ENCODE measurements around the gene ABCB9.

The ABCB9 gene

GRCh38 chr12:122985338-122986257 is 19.3 kb upstream of the ABCB9 start:
- Histone ChIP-seq H3K36me3 (ENCODE audit: control insufficient read depth in 4 of 4, insufficient read depth in 4 of 4, low read length in 3 of 4) (peaks cover 0 to 56% (median 37%) of the 10 kb centered on the region in 4 experiments), H3K4me3 (ENCODE audit: control insufficient read depth in 1 of 7, extremely low read depth in 1 of 7, insufficient read depth in 4 of 7, low read depth in 2 of 7, low read length in 6 of 7) (peak overlapping the region in 2 of 7 experiments; percentile 47 to 58), H3K27ac (ENCODE audit: insufficient read depth in 1 of 2, low read depth in 1 of 2, low read length in 2 of 2, poor library complexity in 1 of 2, severe bottlenecking in 2 of 2) (peak overlapping the region in 1 of 2 experiments; percentile 59), H3K4me1 (ENCODE audit: control extremely low read depth in 1 of 4, control insufficient read depth in 4 of 4, insufficient read depth in 4 of 4, low read length in 3 of 4) (peaks cover 3 to 52% (median 45%) of the 10 kb centered on the region in 4 experiments), H3K27me3 (replicated peaks in 2 of 5; ENCODE audit: control insufficient read depth in 4 of 5, insufficient read depth in 5 of 5, low read length in 4 of 5) (no peaks in the 10 kb centered on the region), H3K9me3 (ENCODE audit: control extremely low read depth in 1 of 5, control insufficient read depth in 4 of 5, insufficient read depth in 2 of 5, low read depth in 1 of 5, low read length in 4 of 5) (no peaks in the 10 kb centered on the region)
- DNase-seq: no peak
- ChIA-PET CTCF (no interaction called here), POLR2A (interaction anchor here (0.5 to 0.6 kb wide), 2 partner anchors 58 to 95 kb away, joined by 3 read pairs; no protein-coding TSS in a partner anchor)
- WGBS (ENCODE audit: insufficient coverage): 93% methylated on average over 44 of the region's 45 CpGs

- ChIA-PET CTCF (no interaction called here), POLR2A (interaction anchor here (2.8 kb wide), 1 partner anchor 10 kb away, joined by 12 read pairs; the partner anchor contains the start of gene OGFOD2)
- no peaks in the 10 kb centered on the region for H3K9me3 ChIP-seq (ENCODE audit: control extremely low read depth in 1 of 5, control insufficient read depth in 4 of 5, insufficient read depth in 2 of 5, low read depth in 1 of 5, low read length in 4 of 5)
- peak overlapping the region in 1 of 2 experiments; percentile 59 for H3K27ac ChIP-seq (ENCODE audit: insufficient read depth in 1 of 2, low read depth in 1 of 2, low read length in 2 of 2, poor library complexity in 1 of 2, severe bottlenecking in 2 of 2)
- peak in 1 of 3 donors; percentile 46 for DNase-seq
- H3K4me1 ChIP-seq (ENCODE audit: control extremely low read depth in 1 of 4, control insufficient read depth in 4 of 4, insufficient read depth in 4 of 4, low read length in 3 of 4): peaks cover 3 to 56% (median 50%) of the 10 kb centered on the region in 4 experiments
- H3K36me3 ChIP-seq (ENCODE audit: control insufficient read depth in 4 of 4, insufficient read depth in 4 of 4, low read length in 3 of 4): peaks cover 0 to 51% (median 37%) of the 10 kb centered on the region in 4 experiments
- H3K4me3 ChIP-seq (ENCODE audit: control insufficient read depth in 1 of 7, extremely low read depth in 1 of 7, insufficient read depth in 4 of 7, low read depth in 2 of 7, low read length in 6 of 7): peak overlapping the region in 5 of 7 experiments; percentile 5 to 58 (median 47)
- WGBS (ENCODE audit: insufficient coverage): 29% methylated on average over 34 of the region's 34 CpGs
- no peaks in the 10 kb centered on the region for H3K27me3 ChIP-seq (replicated peaks in 2 of 5; ENCODE audit: control insufficient read depth in 4 of 5, insufficient read depth in 5 of 5, low read length in 4 of 5)
These were observed 18.5 kb upstream of the ABCB9 start for GRCh38 chr12:122984612-122985337.

- 26% methylated on average over 8 of the region's 9 CpGs for WGBS (ENCODE audit: insufficient coverage)
These were observed 17.7 kb upstream of the ABCB9 start for GRCh38 chr12:122983789-122984515.

DNA sequence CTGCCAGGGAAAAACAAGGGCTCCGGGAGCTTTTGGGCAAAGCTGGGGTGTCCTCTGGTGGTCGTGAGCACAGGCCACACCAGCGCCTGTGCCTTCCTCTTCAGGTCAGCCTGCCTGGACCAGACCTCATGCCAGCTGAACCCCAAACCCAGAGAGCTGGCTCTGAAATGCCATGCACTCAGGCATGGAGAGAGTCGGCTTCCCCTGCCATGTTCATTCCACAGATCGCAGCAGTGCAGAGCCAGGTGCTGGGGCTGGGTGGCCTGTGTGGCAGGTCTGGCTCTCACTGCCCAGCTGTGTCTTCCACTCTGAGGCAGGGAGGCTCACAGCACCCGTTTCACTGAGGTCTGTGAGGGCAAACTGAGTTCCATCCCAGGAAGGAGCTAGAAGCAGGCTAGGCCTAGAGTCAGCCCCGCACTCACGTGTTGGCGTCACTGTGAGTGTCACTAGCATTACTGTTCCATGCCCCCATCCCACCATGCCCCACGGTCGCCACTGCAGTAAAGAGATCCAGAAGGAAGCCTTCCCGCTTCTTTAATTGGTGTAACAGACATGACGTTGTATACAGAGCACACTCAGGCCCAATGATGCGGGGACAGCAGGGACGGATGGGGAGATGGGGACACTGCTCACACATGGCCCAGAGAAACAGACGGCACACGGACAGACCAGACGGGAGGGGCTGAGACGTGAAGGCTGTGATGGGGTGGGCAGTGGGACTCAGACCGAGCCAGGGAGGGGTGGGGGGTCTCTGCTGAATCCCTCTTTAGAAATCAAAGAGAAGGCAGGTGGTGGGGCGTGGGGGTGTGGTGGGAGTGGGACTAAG is 16.9 kb upstream of the ABCB9 start:
- CTCF ChIA-PET: interaction anchor here (1.0 to 1.4 kb wide), 4 partner anchors 14 to 250 kb away, joined by 3 read pairs; partner anchors contain the start of genes ABCB9, MPHOSPH9 and MTRFR
- H3K27me3 ChIP-seq (replicated peaks in 2 of 5; ENCODE audit: control insufficient read depth in 4 of 5, insufficient read depth in 5 of 5, low read length in 4 of 5): no peaks in the 10 kb centered on the region
- H3K27ac ChIP-seq (ENCODE audit: insufficient read depth in 1 of 2, low read depth in 1 of 2, low read length in 2 of 2, poor library complexity in 1 of 2, severe bottlenecking in 2 of 2): peak overlapping the region in 1 of 2 experiments; percentile 64
- POLR2A ChIA-PET: interaction anchor here (2.8 kb wide), 1 partner anchor 8 kb away, joined by 12 read pairs; the partner anchor contains the start of gene OGFOD2
- peak overlapping the region in 3 of 7 experiments; percentile 4 to 29 (median 8) for H3K4me3 ChIP-seq (ENCODE audit: control insufficient read depth in 1 of 7, extremely low read depth in 1 of 7, insufficient read depth in 4 of 7, low read depth in 2 of 7, low read length in 6 of 7)
- H3K4me1 ChIP-seq (ENCODE audit: control extremely low read depth in 1 of 4, control insufficient read depth in 4 of 4, insufficient read depth in 4 of 4, low read length in 3 of 4): peaks cover 3 to 68% (median 66%) of the 10 kb centered on the region in 4 experiments
- no peak for DNase-seq
- no peaks in the 10 kb centered on the region for H3K9me3 ChIP-seq (ENCODE audit: control extremely low read depth in 1 of 5, control insufficient read depth in 4 of 5, insufficient read depth in 2 of 5, low read depth in 1 of 5, low read length in 4 of 5)
- 89% methylated on average over 17 of the region's 21 CpGs for WGBS (ENCODE audit: insufficient coverage)
- peaks cover 0 to 55% (median 36%) of the 10 kb centered on the region in 4 experiments for H3K36me3 ChIP-seq (ENCODE audit: control insufficient read depth in 4 of 4, insufficient read depth in 4 of 4, low read length in 3 of 4)

More at GRCh38 chr12:122983789-122984515, 17.7 kb upstream of the ABCB9 start:
- peak overlapping the region in 1 of 2 experiments; percentile 64 for H3K27ac ChIP-seq (ENCODE audit: insufficient read depth in 1 of 2, low read depth in 1 of 2, low read length in 2 of 2, poor library complexity in 1 of 2, severe bottlenecking in 2 of 2)
- no peak for DNase-seq
- H3K36me3 ChIP-seq (ENCODE audit: control insufficient read depth in 4 of 4, insufficient read depth in 4 of 4, low read length in 3 of 4): peaks cover 0 to 50% (median 36%) of the 10 kb centered on the region in 4 experiments
- ChIA-PET POLR2A (interaction anchor here (2.8 kb wide), 1 partner anchor 9 kb away, joined by 12 read pairs; the partner anchor contains the start of gene OGFOD2), CTCF (interaction anchor here (1.4 kb wide), 1 partner anchor 18 kb away, joined by 3 read pairs; the partner anchor contains the start of gene ABCB9)
- no peaks in the 10 kb centered on the region for H3K9me3 ChIP-seq (ENCODE audit: control extremely low read depth in 1 of 5, control insufficient read depth in 4 of 5, insufficient read depth in 2 of 5, low read depth in 1 of 5, low read length in 4 of 5)
- no peaks in the 10 kb centered on the region for H3K27me3 ChIP-seq (replicated peaks in 2 of 5; ENCODE audit: control insufficient read depth in 4 of 5, insufficient read depth in 5 of 5, low read length in 4 of 5)
- H3K4me1 ChIP-seq (ENCODE audit: control extremely low read depth in 1 of 4, control insufficient read depth in 4 of 4, insufficient read depth in 4 of 4, low read length in 3 of 4): peaks cover 3 to 64% (median 58%) of the 10 kb centered on the region in 4 experiments
- peak overlapping the region in 5 of 7 experiments; percentile 5 to 58 (median 47) for H3K4me3 ChIP-seq (ENCODE audit: control insufficient read depth in 1 of 7, extremely low read depth in 1 of 7, insufficient read depth in 4 of 7, low read depth in 2 of 7, low read length in 6 of 7)

- Histone ChIP-seq H3K9me3 (ENCODE audit: control extremely low read depth in 1 of 5, control insufficient read depth in 4 of 5, insufficient read depth in 2 of 5, low read depth in 1 of 5, low read length in 4 of 5) (no peaks in the 10 kb centered on the region), H3K27me3 (replicated peaks in 2 of 5; ENCODE audit: control insufficient read depth in 4 of 5, insufficient read depth in 5 of 5, low read length in 4 of 5) (no peaks in the 10 kb centered on the region), H3K4me1 (ENCODE audit: control extremely low read depth in 1 of 4, control insufficient read depth in 4 of 4, insufficient read depth in 4 of 4, low read length in 3 of 4) (peaks cover 3 to 72% (median 67%) of the 10 kb centered on the region in 4 experiments), H3K36me3 (ENCODE audit: control insufficient read depth in 4 of 4, insufficient read depth in 4 of 4, low read length in 3 of 4) (peaks cover 0 to 61% (median 33%) of the 10 kb centered on the region in 4 experiments), H3K27ac (ENCODE audit: insufficient read depth in 1 of 2, low read depth in 1 of 2, low read length in 2 of 2, poor library complexity in 1 of 2, severe bottlenecking in 2 of 2) (peak overlapping the region in 1 of 2 experiments; percentile 19), H3K4me3 (ENCODE audit: control insufficient read depth in 1 of 7, extremely low read depth in 1 of 7, insufficient read depth in 4 of 7, low read depth in 2 of 7, low read length in 6 of 7) (peak overlapping the region in 3 of 7 experiments; percentile 84 to 94 (median 90))
- WGBS (ENCODE audit: insufficient coverage): 81% methylated on average over 9 of the region's 11 CpGs
- ChIA-PET POLR2A (interaction anchor here (2.8 kb wide), 1 partner anchor 7 kb away, joined by 12 read pairs; the partner anchor contains the start of gene OGFOD2), CTCF (interaction anchor here (1.0 to 1.4 kb wide), 4 partner anchors 13 to 250 kb away, joined by 3 read pairs; partner anchors contain the start of genes ABCB9, MPHOSPH9 and MTRFR)
- DNase-seq: no peak
These were observed 16.2 kb upstream of the ABCB9 start for GRCh38 chr12:122982477-122982815.
